GM12878 (cell line): Measurements from ENCODE around the gene THSD8. TPM values are rescaled to one million over a fixed set of nuclear protein-coding genes. Genes with fewer than 3 reads are reported as not detected.

Experiments
- CBX3 ChIP-seq: fragments of 200-600 bp; sonication (generic); IDR thresholded peaks from 2 replicates; pipeline ENCODE4 v1.6.1; 2016; ENCODE audit warnings: low read depth, borderline replicate concordance
- EGR1 ChIP-seq, 2 experiments: IDR thresholded peaks; 1 replicate in 1 of 2; 2 replicates in 1 of 2; pipeline ENCODE4 v1.6.1; 2011 to 2012; ENCODE audit warnings: low read depth in 2 of 2, low read length in 2 of 2, borderline replicate concordance in 1 of 2, mild to moderate bottlenecking in 1 of 2, moderate library complexity in 1 of 2
- GATAD2B ChIP-seq: fragments of 450-650 bp; conservative IDR thresholded peaks from 2 replicates; pipeline ENCODE4 v1.6.1; 2017; ENCODE audit warnings: low read depth, mild to moderate bottlenecking, moderate library complexity
- HDGF ChIP-seq: fragments of 450-650 bp; IDR thresholded peaks from 2 replicates; pipeline ENCODE4 v1.6.1; 2016; ENCODE audit warnings: antibody characterized with exemption
- IKZF1 ChIP-seq: fragments of 450-650 bp; conservative IDR thresholded peaks from 2 replicates; pipeline ENCODE4 v1.6.1; 2017; ENCODE audit warnings: antibody characterized with exemption, mild to moderate bottlenecking
- MTA2 ChIP-seq: fragments of 450-650 bp; IDR thresholded peaks from 2 replicates; pipeline ENCODE4 v1.6.1; 2016; ENCODE audit warnings: low read depth, mild to moderate bottlenecking, moderate library complexity
- NKRF ChIP-seq: fragments of 450-650 bp; conservative IDR thresholded peaks from 2 replicates; pipeline ENCODE4 v1.6.1; 2017; ENCODE audit warnings: mild to moderate bottlenecking, moderate library complexity
- NR2F1 ChIP-seq: fragments of 450-650 bp; conservative IDR thresholded peaks from 2 replicates; pipeline ENCODE4 v1.6.1; 2017; ENCODE audit warnings: mild to moderate bottlenecking
- RBBP5 ChIP-seq: fragments of 200-600 bp; sonication (generic); conservative IDR thresholded peaks from 2 replicates; pipeline ENCODE4 v1.6.1; 2016
- SUPT20H ChIP-seq: IDR thresholded peaks from 2 replicates; pipeline ENCODE4 v1.6.1; 2011; ENCODE audit warnings: low read depth, mild to moderate bottlenecking, low read length, moderate library complexity, borderline replicate concordance; ENCODE audit not compliant: control insufficient read depth
- ZBTB11 ChIP-seq: fragments of 450-650 bp; formaldehyde crosslinking; IDR thresholded peaks from 2 replicates; pipeline ENCODE4 v1.5.0; 2022; ENCODE audit warnings: mild to moderate bottlenecking, missing genetic modification characterization
- ZBTB33 ChIP-seq: fragments of 450-650 bp; IDR thresholded peaks from 2 replicates; pipeline ENCODE4 v1.6.1; 2017; ENCODE audit warnings: mild to moderate bottlenecking
- ZNF217 ChIP-seq: fragments of 450-650 bp; IDR thresholded peaks from 2 replicates; pipeline ENCODE4 v1.6.1; 2017; ENCODE audit warnings: antibody characterized with exemption, mild to moderate bottlenecking
- ZNF274 ChIP-seq: IDR thresholded peaks from one replicate; pipeline ENCODE4 v1.8.0; 2011; ENCODE audit not compliant: insufficient read length, insufficient read depth
- polyA plus RNA-seq, 11 experiments: library from polyadenylated mRNA; depleted of rRNA in 4 of 11; unstranded in 6 of 11; stranded (reverse) in 5 of 11; fragments of >200 nt; fragmentation: Nextera tagmentation in 4 of 11; fragmentation: Illumina TruSeq in 1 of 11; extraction: Ambion mirVana in 4 of 11; extraction: Trizol in 1 of 11; gene quantifications; 1 replicate in 1 of 11; 2 replicates in 10 of 11; pipeline versions ENCODE4 v1.2.1 to v1.2.3, GENCODE V29; 2011 to 2016; ENCODE audit warnings: inconsistent platforms in 2 of 11, missing spikeins in 2 of 11, low read depth in 1 of 11
- total RNA-seq, 4 experiments: library from RNA; depleted of rRNA in 3 of 4; stranded (reverse); fragments of >200 nt in 3 of 4; fragmentation: Illumina TruSeq in 1 of 4; extraction: Trizol in 1 of 4; gene quantifications; 2 replicates each; pipeline versions ENCODE4 v1.2.1 to v1.2.3, GENCODE V29; 2013 to 2021
- TF ChIP-seq, protein P1 (sequence below): fragments of 450-650 bp; IDR thresholded peaks from 2 replicates; pipeline ENCODE4 v1.6.1; 2017; ENCODE audit warnings: antibody characterized with exemption, mild to moderate bottlenecking, moderate library complexity
- TF ChIP-seq, protein P2 (sequence below), 3 experiments: IDR thresholded peaks in 2 of 3; conservative IDR thresholded peaks in 1 of 3; 2 replicates each; pipeline ENCODE4 v1.5.1; 2011; ENCODE audit warnings: low read depth in 3 of 3, low read length in 3 of 3, mild to moderate bottlenecking in 3 of 3, control low read depth in 2 of 3, moderate library complexity in 2 of 3, inconsistent platforms in 1 of 3, mixed read lengths in 1 of 3; ENCODE audit not compliant: control insufficient read depth in 2 of 3, insufficient read depth in 1 of 3; ENCODE audit errors: extremely low read depth in 1 of 3

The THSD8 gene
- total and polyA plus RNA-seq, 10 of the 15 experiments (the other 5 are each of a cell fraction or from before 2014, with no cell fraction given): 0.24 to 32.3 (median 21.3) TPM; not detected in 2

GRCh38 chr19:12793290-12794195, 8.3 kb upstream of the THSD8 start (continued):
- TF ChIP-seq, protein P1, sequence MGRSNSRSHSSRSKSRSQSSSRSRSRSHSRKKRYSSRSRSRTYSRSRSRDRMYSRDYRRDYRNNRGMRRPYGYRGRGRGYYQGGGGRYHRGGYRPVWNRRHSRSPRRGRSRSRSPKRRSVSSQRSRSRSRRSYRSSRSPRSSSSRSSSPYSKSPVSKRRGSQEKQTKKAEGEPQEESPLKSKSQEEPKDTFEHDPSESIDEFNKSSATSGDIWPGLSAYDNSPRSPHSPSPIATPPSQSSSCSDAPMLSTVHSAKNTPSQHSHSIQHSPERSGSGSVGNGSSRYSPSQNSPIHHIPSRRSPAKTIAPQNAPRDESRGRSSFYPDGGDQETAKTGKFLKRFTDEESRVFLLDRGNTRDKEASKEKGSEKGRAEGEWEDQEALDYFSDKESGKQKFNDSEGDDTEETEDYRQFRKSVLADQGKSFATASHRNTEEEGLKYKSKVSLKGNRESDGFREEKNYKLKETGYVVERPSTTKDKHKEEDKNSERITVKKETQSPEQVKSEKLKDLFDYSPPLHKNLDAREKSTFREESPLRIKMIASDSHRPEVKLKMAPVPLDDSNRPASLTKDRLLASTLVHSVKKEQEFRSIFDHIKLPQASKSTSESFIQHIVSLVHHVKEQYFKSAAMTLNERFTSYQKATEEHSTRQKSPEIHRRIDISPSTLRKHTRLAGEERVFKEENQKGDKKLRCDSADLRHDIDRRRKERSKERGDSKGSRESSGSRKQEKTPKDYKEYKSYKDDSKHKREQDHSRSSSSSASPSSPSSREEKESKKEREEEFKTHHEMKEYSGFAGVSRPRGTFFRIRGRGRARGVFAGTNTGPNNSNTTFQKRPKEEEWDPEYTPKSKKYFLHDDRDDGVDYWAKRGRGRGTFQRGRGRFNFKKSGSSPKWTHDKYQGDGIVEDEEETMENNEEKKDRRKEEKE: peak; percentile 25; the same call in 1 of the 2 replicates
- peak; percentile 91 for TF ChIP-seq NR2F1
- no peak for TF ChIP-seq CBX3
- TF ChIP-seq GATAD2B: peak; percentile 100
- TF ChIP-seq ZBTB11 (CRISPR knock-in tag): 0 out of 2 replicates have a peak, but pooled peaks have one; percentile 33
- peak; percentile 87; the same call in 1 of the 2 replicates for TF ChIP-seq ZNF217
- no peak for TF ChIP-seq MTA2
- TF ChIP-seq HDGF: no peak
- TF ChIP-seq NKRF: peak; percentile 93
- peak; percentile 100 for TF ChIP-seq IKZF1
- TF ChIP-seq ZNF274: no peak
- peak; percentile 11 to 62 for TF ChIP-seq EGR1 (IDR thresholded peaks at IDR 0.05; ENCODE audit: borderline replicate concordance in 1 of 2, low read depth in 2 of 2, low read length in 2 of 2)
- TF ChIP-seq SUPT20H: no peak
- TF ChIP-seq RBBP5: no peak
- 0 out of 2 replicates have a peak, but pooled peaks have one; percentile 68 for TF ChIP-seq ZBTB33
- TF ChIP-seq, protein P2, sequence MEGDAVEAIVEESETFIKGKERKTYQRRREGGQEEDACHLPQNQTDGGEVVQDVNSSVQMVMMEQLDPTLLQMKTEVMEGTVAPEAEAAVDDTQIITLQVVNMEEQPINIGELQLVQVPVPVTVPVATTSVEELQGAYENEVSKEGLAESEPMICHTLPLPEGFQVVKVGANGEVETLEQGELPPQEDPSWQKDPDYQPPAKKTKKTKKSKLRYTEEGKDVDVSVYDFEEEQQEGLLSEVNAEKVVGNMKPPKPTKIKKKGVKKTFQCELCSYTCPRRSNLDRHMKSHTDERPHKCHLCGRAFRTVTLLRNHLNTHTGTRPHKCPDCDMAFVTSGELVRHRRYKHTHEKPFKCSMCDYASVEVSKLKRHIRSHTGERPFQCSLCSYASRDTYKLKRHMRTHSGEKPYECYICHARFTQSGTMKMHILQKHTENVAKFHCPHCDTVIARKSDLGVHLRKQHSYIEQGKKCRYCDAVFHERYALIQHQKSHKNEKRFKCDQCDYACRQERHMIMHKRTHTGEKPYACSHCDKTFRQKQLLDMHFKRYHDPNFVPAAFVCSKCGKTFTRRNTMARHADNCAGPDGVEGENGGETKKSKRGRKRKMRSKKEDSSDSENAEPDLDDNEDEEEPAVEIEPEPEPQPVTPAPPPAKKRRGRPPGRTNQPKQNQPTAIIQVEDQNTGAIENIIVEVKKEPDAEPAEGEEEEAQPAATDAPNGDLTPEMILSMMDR (IDR thresholded peaks at IDR 0.05 in 2 of 3, conservative IDR thresholded peaks at IDR 0.05 in 1 of 3; ENCODE audit: control insufficient read depth in 2 of 3, extremely low read depth in 1 of 3, insufficient read depth in 1 of 3, low read depth in 3 of 3, low read length in 3 of 3): no peak
